Gastroesophageal sphincter (tissue), 4 donors: ENCODE data around the gene LRP6. TPM values are rescaled to one million over a fixed set of nuclear protein-coding genes. Genes with fewer than 3 reads are reported as not detected.

Experiments
- ATAC-seq: fragments of 150-250 bp; one replicate; pipeline ENCODE4 v1.9.1; 2016; ENCODE audit warnings: mild to moderate bottlenecking, moderate library complexity
- H3K27ac ChIP-seq, 4 donors: fragments of 200-600 bp; sonication (generic) in 3 of 4; 1 replicate in 3 of 4; 2 replicates in 1 of 4; pipeline ENCODE4 v1.5.1; 2016 to 2019
- H3K27me3 ChIP-seq: fragments of 200-600 bp; sonication (generic); one replicate; pipeline ENCODE4 v1.5.1; 2019
- H3K36me3 ChIP-seq, 2 donors: fragments of 200-600 bp; sonication (generic); one replicate each; pipeline ENCODE4 v1.5.1; 2019; ENCODE audit warnings: control low read depth in 1 of 2
- H3K4me1 ChIP-seq, 3 donors: fragments of 200-600 bp; sonication (generic); 1 replicate in 2 of 3; 2 replicates in 1 of 3; pipeline ENCODE4 v1.5.1; 2016 to 2019; ENCODE audit warnings: control low read depth in 2 of 3
- H3K4me3 ChIP-seq, 2 donors: fragments of 200-600 bp; sonication (generic); one replicate each; pipeline ENCODE4 v1.5.1; 2019; ENCODE audit warnings: mild to moderate bottlenecking in 1 of 2, moderate library complexity in 1 of 2
- H3K9me3 ChIP-seq, 3 donors: fragments of 200-600 bp; sonication (generic); one replicate each; pipeline ENCODE4 v1.5.1; 2017 to 2019; ENCODE audit warnings: control low read depth in 2 of 3
- CTCF ChIP-seq, 4 experiments: fragments of 200-600 bp in 2 of 4; fragments of 450-650 bp in 2 of 4; sonication (generic) in 1 of 4; IDR thresholded peaks; one replicate each; pipeline ENCODE4 v1.5.1; 2017 to 2019; ENCODE audit warnings: antibody characterized with exemption in 4 of 4, mild to moderate bottlenecking in 2 of 4, moderate library complexity in 2 of 4
- EP300 ChIP-seq: sonication (generic); formaldehyde crosslinking; IDR thresholded peaks from one replicate; pipeline ENCODE4 v1.6.1; 2017; ENCODE audit warnings: antibody characterized with exemption, mild to moderate bottlenecking
- POLR2A ChIP-seq, 2 donors: fragments of 450-650 bp; IDR thresholded peaks; one replicate each; pipeline ENCODE4 v1.6.1; 2017; ENCODE audit warnings: antibody characterized with exemption in 2 of 2, mild to moderate bottlenecking in 2 of 2, moderate library complexity in 1 of 2
- POLR2AphosphoS5 ChIP-seq: sonication (generic); formaldehyde crosslinking; IDR thresholded peaks from one replicate; pipeline ENCODE4 v1.6.1; 2017; ENCODE audit warnings: antibody characterized with exemption
- WGBS, 2 donors: methylation state at CpG; one replicate each; pipeline ENCODE4 v1.1.5; 2018; ENCODE audit warnings: low coverage in 1 of 2; 5-methylcytosine and 5-hydroxymethylcytosine counted together
- total RNA-seq, 4 donors: library from RNA; depleted of rRNA; stranded (reverse); fragments of >200 nt; gene quantifications; one replicate each; pipeline ENCODE4 v1.1.0, GENCODE V29; 2016

The LRP6 gene
- total RNA-seq, 4 donors from 2014 or later, result 34.5 to 58.5 (median 42.6) TPM

DNA sequence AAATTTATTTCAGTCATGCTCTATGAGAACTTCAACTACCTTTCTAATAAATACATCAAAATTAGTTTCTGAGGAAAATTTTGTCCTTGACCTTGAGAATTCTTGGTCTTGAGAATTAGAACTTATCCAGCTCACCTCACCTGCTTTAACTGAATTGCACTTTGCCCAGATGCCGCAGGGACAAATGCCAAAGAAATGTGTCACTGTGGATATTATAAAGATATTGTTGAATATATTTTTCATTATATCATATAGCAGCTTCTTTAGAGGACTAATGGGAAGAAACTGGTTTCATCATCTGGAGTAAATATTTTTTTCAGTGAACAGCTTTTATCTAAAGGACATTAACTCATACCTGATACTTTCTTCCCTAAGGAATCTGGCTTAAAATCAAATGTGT, 54.1 kb downstream of the LRP6 start:
- Histone ChIP-seq H3K4me3 (no peak overlapping the region), H3K36me3 (no peaks in the 10 kb centered on the region), H3K4me1 (peaks cover 0 to 20% (median 0%) of the 10 kb centered on the region in 3 donors), H3K27ac (no peak overlapping the region), H3K27me3 (no peaks in the 10 kb centered on the region), H3K9me3 (no peaks in the 10 kb centered on the region)
- ATAC-seq, result no peak
- no peak for TF ChIP-seq POLR2AphosphoS5
- no peak for TF ChIP-seq EP300
- TF ChIP-seq CTCF (IDR thresholded peaks at IDR 0.05), result no peak
- no peak for TF ChIP-seq POLR2A (IDR thresholded peaks at IDR 0.05)
- WGBS, 2 donors, result 92 to 94% methylated on average over 1 of the region's 1 CpG

DNA sequence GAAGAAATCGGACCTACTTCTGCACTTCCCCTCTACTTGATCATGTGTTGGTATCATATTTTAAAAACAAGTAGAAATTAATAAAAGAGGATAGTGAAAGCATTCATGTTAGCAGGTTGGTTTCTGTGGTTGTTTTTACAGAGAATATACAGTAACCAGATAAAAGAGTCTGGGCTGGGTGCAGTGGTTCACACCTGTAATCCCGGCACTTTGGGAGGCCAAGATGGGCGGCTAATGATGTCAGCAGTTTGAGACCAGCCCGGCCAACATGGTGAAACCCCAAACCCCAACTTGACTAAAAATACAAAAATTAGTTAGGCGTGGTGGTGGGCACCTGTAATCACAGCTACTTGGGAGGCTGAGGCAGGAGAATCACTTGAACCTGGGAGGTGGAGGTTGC, 55.9 kb downstream of the LRP6 start:
- H3K4me1 ChIP-seq, result peaks cover 0 to 7% (median 0%) of the 10 kb centered on the region in 3 donors
- H3K36me3 ChIP-seq, result no peaks in the 10 kb centered on the region
- no peaks in the 10 kb centered on the region for H3K9me3 ChIP-seq
- TF ChIP-seq POLR2AphosphoS5, result no peak
- TF ChIP-seq EP300, result no peak
- TF ChIP-seq POLR2A (IDR thresholded peaks at IDR 0.05), result no peak
- no peak for TF ChIP-seq CTCF (IDR thresholded peaks at IDR 0.05)
- H3K27ac ChIP-seq, result no peak overlapping the region
- no peak for ATAC-seq
- H3K4me3 ChIP-seq, result no peak overlapping the region
- 88 to 100% methylated on average over 1 to 5 of the region's 5 CpGs for WGBS, 2 donors
- H3K27me3 ChIP-seq, result no peaks in the 10 kb centered on the region

DNA sequence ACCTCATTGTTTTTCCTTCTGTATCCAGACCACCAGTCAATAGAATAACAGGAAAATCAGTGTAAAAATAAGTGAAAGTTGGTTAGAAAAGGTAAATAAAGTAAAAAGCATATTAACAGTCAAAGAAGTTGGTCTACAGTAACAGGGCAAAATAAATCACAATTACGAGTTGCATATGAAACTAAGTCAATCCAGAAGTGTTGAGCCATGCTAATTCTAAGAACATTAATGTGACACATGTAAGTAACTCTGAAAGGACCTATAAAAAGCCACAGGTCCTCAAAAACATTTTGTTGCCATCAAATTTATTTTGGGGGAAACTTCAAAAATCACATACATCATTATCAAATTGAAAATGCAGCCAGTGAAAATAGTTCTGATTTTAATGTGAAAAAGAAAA, 56.4 kb downstream of the LRP6 start:
- Histone ChIP-seq H3K36me3 (no peaks in the 10 kb centered on the region), H3K9me3 (no peaks in the 10 kb centered on the region), H3K4me3 (no peak overlapping the region), H3K27me3 (no peaks in the 10 kb centered on the region), H3K4me1 (peaks cover 0 to 7% (median 0%) of the 10 kb centered on the region in 3 donors), H3K27ac (no peak overlapping the region)
- ATAC-seq, result no peak
- 100% methylated on average over 1 of the region's 1 CpG for WGBS, 2 donors
- TF ChIP-seq CTCF (IDR thresholded peaks at IDR 0.05) (no peak), EP300 (no peak), POLR2A (IDR thresholded peaks at IDR 0.05) (no peak), POLR2AphosphoS5 (no peak)

GRCh38 chr12:12209675-12210074, 57.2 kb downstream of the LRP6 start:
- no peaks in the 10 kb centered on the region for H3K36me3 ChIP-seq
- 97 to 98% methylated on average over 3 of the region's 3 CpGs for WGBS, 2 donors
- no peak overlapping the region for H3K4me3 ChIP-seq
- H3K4me1 ChIP-seq, result peaks cover 0 to 4% (median 0%) of the 10 kb centered on the region in 3 donors
- TF ChIP-seq POLR2AphosphoS5 (no peak), CTCF (IDR thresholded peaks at IDR 0.05) (no peak), EP300 (no peak), POLR2A (IDR thresholded peaks at IDR 0.05) (no peak)
- H3K9me3 ChIP-seq, result no peaks in the 10 kb centered on the region
- H3K27ac ChIP-seq, result no peak overlapping the region
- H3K27me3 ChIP-seq, result no peaks in the 10 kb centered on the region
- no peak for ATAC-seq

- H3K36me3 ChIP-seq, result no peaks in the 10 kb centered on the region
- no peak for ATAC-seq
- TF ChIP-seq CTCF (IDR thresholded peaks at IDR 0.05) (no peak), POLR2AphosphoS5 (no peak), POLR2A (IDR thresholded peaks at IDR 0.05) (no peak), EP300 (no peak)
- H3K27ac ChIP-seq, result no peak overlapping the region
- H3K4me1 ChIP-seq, result no peaks in the 10 kb centered on the region
- WGBS, 2 donors, result 90 to 100% methylated on average over 3 of the region's 3 CpGs
- H3K9me3 ChIP-seq, result no peaks in the 10 kb centered on the region
- H3K27me3 ChIP-seq, result no peaks in the 10 kb centered on the region
- H3K4me3 ChIP-seq, result no peak overlapping the region
Measured at GRCh38 chr12:12209043-12209442, 57.8 kb downstream of the LRP6 start.
